ENCODE measurements around the gene HOXD10. TPM values are rescaled to one million over a fixed set of nuclear protein-coding genes. Genes with fewer than 3 reads are reported as not detected.
A peak's percentile ranks its signal among the peaks of the same experiment; 100 is the strongest.

HOXD10 gene
- total RNA-seq, 1 donor from 2014 or later, result not detected

DNA sequence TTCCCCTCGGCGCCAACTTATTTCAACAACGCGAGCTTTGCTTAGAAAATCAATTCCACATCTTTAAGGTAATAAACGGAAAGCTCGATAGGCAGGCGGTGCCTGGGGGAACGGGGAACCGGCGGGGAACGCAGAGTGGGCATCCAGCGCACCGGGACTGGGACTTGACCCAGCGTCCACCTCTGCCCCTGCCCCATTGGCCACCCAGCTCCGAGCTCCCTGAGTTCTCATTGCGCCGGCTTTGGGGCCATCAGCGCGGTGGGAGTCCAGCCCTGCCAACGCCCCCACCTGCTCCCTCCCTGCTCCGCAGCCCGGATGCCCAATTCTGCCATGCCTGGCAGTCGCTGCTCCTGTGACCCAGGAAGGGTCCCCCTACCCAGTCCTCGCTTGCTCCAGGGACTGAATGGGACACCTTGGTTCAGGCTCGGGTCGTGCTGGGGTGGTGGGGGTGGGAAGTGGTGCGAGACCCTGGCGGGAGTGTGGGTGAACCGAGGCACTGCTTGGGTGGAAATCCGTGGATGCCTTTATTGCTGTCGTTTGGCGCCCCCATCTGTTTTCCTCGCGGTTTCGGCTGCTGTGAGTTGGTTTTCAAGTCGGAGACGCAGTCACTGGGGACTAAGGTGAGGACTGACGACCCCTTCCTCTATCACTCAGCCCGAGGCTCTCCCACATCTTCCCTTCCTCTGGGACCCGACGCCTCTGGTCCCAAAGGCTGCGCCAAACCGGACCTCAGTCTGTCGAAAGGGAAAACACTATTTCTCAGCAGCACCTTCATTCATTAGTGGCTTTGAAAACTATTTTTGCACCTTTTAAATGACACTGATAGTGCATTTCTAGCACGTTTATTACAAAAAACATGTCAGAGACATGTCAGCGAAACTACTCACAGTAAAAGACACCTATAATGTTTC is 30.5 kb upstream of the HOXD10 start:
- Mint-ChIP-seq H3K27ac (ENCODE audit: unreplicated experiment) (no peak overlapping the region), H3K27me3 (ENCODE audit: unreplicated experiment) (peaks cover 46% of the 10 kb centered on the region), H3K4me1 (ENCODE audit: unreplicated experiment) (peaks cover 21% of the 10 kb centered on the region), H3K4me3 (ENCODE audit: unreplicated experiment) (peak overlapping the region; percentile 47), H3K9me3 (ENCODE audit: unreplicated experiment) (no peaks in the 10 kb centered on the region), H3K36me3 (ENCODE audit: low read depth, unreplicated experiment) (peaks cover 4% of the 10 kb centered on the region)
- TF ChIP-seq, protein P1, sequence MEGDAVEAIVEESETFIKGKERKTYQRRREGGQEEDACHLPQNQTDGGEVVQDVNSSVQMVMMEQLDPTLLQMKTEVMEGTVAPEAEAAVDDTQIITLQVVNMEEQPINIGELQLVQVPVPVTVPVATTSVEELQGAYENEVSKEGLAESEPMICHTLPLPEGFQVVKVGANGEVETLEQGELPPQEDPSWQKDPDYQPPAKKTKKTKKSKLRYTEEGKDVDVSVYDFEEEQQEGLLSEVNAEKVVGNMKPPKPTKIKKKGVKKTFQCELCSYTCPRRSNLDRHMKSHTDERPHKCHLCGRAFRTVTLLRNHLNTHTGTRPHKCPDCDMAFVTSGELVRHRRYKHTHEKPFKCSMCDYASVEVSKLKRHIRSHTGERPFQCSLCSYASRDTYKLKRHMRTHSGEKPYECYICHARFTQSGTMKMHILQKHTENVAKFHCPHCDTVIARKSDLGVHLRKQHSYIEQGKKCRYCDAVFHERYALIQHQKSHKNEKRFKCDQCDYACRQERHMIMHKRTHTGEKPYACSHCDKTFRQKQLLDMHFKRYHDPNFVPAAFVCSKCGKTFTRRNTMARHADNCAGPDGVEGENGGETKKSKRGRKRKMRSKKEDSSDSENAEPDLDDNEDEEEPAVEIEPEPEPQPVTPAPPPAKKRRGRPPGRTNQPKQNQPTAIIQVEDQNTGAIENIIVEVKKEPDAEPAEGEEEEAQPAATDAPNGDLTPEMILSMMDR (IDR thresholded peaks at IDR 0.05; ENCODE audit: unreplicated experiment), result no peak
- DNase-seq (ENCODE audit: low spot score), result peak; percentile 70

DNA sequence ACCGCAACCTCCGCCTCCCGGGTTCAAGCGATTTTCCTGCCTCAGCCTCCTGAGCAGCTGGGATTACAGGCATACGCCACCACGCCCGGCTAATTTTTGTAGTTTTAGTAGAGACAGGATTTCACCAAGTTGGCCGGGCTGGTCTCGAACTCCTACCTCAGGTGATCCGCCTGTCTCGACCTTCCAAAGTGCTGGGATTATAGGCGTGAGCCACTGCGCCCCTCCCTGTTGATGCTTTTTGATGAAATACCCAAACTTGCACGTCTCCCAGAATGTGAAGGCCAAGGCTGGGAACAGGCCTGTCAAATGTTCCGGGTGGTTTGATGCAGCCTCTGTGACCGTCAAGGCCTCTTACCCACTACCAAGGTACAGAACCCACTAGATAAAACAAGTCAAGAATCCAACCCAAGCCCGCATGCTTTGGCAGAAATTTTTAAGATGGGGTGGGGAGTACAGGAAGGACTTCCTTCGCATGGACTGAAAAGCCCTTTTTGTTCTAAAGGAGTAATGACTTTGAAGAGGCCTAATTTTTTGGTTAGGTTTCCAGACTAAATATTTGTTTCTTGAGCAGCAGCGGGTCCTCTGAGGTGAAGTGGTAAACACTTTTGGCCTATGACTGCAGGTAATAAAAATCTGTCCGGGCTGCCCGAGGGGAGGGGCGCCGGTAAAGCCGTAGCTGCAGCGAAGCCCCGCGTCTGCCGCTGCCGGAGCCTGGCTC is 29.1 kb upstream of the HOXD10 start:
- Mint-ChIP-seq H3K4me3 (ENCODE audit: unreplicated experiment) (no peak overlapping the region), H3K27ac (ENCODE audit: unreplicated experiment) (no peak overlapping the region), H3K36me3 (ENCODE audit: low read depth, unreplicated experiment) (peaks cover 4% of the 10 kb centered on the region), H3K9me3 (ENCODE audit: unreplicated experiment) (no peaks in the 10 kb centered on the region), H3K27me3 (ENCODE audit: unreplicated experiment) (peaks cover 47% of the 10 kb centered on the region), H3K4me1 (ENCODE audit: unreplicated experiment) (peaks cover 26% of the 10 kb centered on the region)
- DNase-seq (ENCODE audit: low spot score), result no peak
- TF ChIP-seq, protein P1 (IDR thresholded peaks at IDR 0.05; ENCODE audit: unreplicated experiment), result no peak

DNA sequence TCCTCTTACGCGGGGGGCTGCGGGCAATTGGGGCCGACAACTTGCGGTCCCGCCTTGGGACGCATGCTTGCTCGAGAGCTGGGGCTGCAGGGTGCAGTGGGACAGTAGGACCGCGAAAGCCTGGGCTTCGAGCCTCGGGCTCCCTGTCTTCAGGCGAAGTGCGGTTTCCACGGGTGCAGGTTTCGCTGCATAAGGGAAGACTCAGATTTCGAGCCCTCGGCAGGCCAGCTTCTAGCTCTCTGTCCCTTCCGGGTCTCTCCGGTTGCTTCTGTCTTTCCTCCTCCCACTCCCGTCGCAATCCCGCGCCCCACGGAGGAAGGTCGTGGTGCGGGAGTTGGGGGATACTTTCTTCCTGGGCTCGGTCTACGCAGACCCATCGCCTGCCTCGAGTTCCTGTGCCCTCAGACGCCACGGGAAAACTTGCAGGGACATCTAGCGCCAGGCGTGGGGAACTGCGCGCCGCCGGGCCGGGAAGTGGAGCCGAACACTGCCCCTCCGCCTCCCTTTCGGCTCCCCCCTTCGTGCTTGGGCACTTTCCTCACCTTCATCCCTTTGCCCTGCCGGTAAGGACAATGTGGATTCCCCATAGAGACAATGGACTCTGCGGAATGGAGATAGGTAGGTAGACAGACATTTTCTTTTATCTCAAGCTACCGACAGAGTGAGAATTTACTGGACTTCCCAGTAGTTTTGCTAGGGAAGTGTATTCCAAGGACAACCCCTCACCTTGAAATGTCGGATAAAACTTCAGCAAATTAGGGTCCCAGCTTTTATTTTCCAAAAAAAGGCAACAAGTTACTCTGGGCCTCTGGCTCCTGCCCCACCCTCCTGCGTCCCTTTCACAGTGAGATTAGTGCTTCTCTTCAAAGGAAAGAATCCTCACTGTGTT is 28.3 kb upstream of the HOXD10 start:
- Mint-ChIP-seq H3K4me3 (ENCODE audit: unreplicated experiment) (peak overlapping the region; percentile 87), H3K4me1 (ENCODE audit: unreplicated experiment) (peaks cover 21% of the 10 kb centered on the region), H3K27me3 (ENCODE audit: unreplicated experiment) (peaks cover 44% of the 10 kb centered on the region), H3K9me3 (ENCODE audit: unreplicated experiment) (no peaks in the 10 kb centered on the region), H3K36me3 (ENCODE audit: low read depth, unreplicated experiment) (peaks cover 4% of the 10 kb centered on the region), H3K27ac (ENCODE audit: unreplicated experiment) (no peak overlapping the region)
- TF ChIP-seq, protein P1 (IDR thresholded peaks at IDR 0.05; ENCODE audit: unreplicated experiment), result peak; percentile 45
- DNase-seq (ENCODE audit: low spot score), result peak; percentile 74

DNA sequence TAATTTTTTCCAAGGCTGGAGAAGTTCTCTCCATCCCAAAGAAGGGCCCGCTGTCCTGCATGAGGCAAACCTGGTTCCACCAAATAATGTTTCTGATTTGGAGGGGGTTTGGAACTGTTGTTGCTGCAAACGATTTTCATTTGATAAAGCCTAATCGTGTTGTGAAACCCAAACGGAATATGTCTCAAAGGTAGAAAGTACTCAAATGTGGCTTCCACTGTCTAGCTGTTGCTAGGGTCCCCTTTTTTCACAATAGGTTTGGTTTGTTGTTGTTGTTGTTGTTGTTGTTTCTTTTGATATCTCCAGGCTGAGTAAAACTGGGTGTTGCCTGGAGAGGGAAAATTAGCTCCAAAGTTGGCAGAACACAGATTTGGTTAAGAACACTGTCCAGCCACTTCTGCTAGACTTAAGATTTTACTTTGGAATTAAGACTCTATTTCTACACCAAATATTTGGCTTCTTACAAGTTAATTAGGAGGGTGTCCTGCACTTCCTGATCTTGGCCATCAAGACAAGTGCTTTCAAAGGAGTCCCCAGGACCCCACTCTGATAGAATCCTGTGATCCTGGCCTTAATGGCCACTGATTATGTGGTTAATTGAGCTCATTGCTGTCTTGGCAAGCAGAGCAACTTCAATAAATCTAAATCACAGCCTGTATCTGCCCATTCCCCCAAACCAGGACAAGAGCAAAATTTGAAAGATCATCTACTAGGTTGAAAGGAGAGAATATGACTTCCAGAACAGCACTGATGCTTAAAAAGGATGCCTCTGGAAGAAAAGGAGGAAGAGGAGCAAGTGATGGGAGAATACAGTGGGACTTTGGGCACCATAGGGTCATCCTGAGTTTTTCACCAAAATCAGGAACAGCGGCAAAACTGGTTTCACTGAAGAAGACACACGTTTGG is 27.4 kb upstream of the HOXD10 start:
- Mint-ChIP-seq H3K27ac (ENCODE audit: unreplicated experiment) (no peak overlapping the region), H3K4me1 (ENCODE audit: unreplicated experiment) (peaks cover 22% of the 10 kb centered on the region), H3K4me3 (ENCODE audit: unreplicated experiment) (no peak overlapping the region), H3K36me3 (ENCODE audit: low read depth, unreplicated experiment) (peaks cover 4% of the 10 kb centered on the region), H3K27me3 (ENCODE audit: unreplicated experiment) (peaks cover 44% of the 10 kb centered on the region), H3K9me3 (ENCODE audit: unreplicated experiment) (no peaks in the 10 kb centered on the region)
- TF ChIP-seq, protein P1 (IDR thresholded peaks at IDR 0.05; ENCODE audit: unreplicated experiment), result no peak
- DNase-seq (ENCODE audit: low spot score), result no peak
